ENCODE results near the gene ASB15. TPM values are rescaled to one million over a fixed set of nuclear protein-coding genes. Genes with fewer than 3 reads are reported as not detected.
"Not testable (repeated sequence)": the region's sequence is repeated elsewhere in the genome, so short reads cannot be mapped to it uniquely, and the experiment has no call there.

The ASB15 gene
- polyA plus RNA-seq (2011; rRNA removed): not detected in 2 replicates
- not detected in 2 replicates for polyA plus RNA-seq (2012; cell fraction: cytosol; rRNA removed)
- not detected in 2 replicates for polyA plus RNA-seq (2012; cell fraction: nucleus; rRNA removed)
- polyA plus RNA-seq (2017; fragmentation: RNase III; extraction: RNeasy Plus Mini Kit Qiagen cat#74134 plus additional on column Dnase treatment): not detected in 3 replicates
- polyA minus RNA-seq (2011; rRNA and poly(A)+ RNA removed): not detected in 2 replicates

DNA sequence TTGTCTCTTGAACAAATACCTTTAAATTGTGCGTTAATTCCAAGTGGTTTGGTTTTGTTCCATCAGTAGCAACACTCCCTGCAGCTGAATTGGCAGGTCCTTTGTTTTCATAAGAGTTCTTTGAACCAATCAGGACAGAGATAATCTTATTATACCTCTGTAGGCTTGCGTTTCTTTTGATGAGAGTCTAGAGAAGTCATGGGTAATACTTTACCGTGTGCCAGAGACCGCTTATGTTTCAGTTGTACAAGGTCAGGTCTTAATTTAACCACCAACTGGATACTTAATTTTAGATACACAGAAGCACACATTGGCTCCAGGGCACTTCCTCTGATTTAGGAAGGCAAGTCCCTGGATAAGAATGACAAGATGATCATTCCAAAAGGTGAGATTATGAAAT lies at the start of gene ASB15:
TSS of gene ASB15 (plus strand) at position 292 of the 400 bp plus-strand sequence. CDS start 12,682 bp downstream, outside the sequence.
- no peak for TF ChIP-seq MYC (IDR thresholded peaks at IDR 0.05; ENCODE audit: borderline replicate concordance, low read length)
- no peak for TF ChIP-seq ESRRA (IDR thresholded peaks at IDR 0.05; ENCODE audit: borderline replicate concordance, low read length)
- no peak for TF ChIP-seq RNF2 (IDR thresholded peaks at IDR 0.05; ENCODE audit: borderline replicate concordance, low read depth)
- TF ChIP-seq FOSB (CRISPR knock-in tag; IDR thresholded peaks at IDR 0.05): no peak
- TF ChIP-seq, protein P1, sequence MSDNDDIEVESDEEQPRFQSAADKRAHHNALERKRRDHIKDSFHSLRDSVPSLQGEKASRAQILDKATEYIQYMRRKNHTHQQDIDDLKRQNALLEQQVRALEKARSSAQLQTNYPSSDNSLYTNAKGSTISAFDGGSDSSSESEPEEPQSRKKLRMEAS (IDR thresholded peaks at IDR 0.05): no peak
- TF ChIP-seq JUN (IDR thresholded peaks at IDR 0.05): no peak
- TF ChIP-seq, protein P2, sequence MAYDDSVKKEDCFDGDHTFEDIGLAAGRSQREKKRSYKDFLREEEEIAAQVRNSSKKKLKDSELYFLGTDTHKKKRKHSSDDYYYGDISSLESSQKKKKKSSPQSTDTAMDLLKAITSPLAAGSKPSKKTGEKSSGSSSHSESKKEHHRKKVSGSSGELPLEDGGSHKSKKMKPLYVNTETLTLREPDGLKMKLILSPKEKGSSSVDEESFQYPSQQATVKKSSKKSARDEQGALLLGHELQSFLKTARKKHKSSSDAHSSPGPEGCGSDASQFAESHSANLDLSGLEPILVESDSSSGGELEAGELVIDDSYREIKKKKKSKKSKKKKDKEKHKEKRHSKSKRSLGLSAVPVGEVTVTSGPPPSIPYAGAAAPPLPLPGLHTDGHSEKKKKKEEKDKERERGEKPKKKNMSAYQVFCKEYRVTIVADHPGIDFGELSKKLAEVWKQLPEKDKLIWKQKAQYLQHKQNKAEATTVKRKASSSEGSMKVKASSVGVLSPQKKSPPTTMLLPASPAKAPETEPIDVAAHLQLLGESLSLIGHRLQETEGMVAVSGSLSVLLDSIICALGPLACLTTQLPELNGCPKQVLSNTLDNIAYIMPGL (CRISPR knock-in tag; IDR thresholded peaks at IDR 0.05; ENCODE audit: borderline replicate concordance): no peak
- no peak for TF ChIP-seq TFCP2L1 (CRISPR knock-in tag; IDR thresholded peaks at IDR 0.05)
- no peak for TF ChIP-seq KDM1A (IDR thresholded peaks at IDR 0.05; ENCODE audit: low read depth)
- no peak for TF ChIP-seq NR3C1 (IDR thresholded peaks at IDR 0.05)
- TF ChIP-seq FOSL2 (IDR thresholded peaks at IDR 0.05): no peak
- TF ChIP-seq FOSL2 (CRISPR knock-in tag; IDR thresholded peaks at IDR 0.05): no peak
- TF ChIP-seq RAD21 (conservative IDR thresholded peaks at IDR 0.05 in 1 of 2, IDR thresholded peaks at IDR 0.05 in 1 of 2): no peak
- TF ChIP-seq ZNF302 (CRISPR knock-in tag; IDR thresholded peaks at IDR 0.05): no peak
- TF ChIP-seq PHF8 (IDR thresholded peaks at IDR 0.05; ENCODE audit: borderline replicate concordance, low read depth): no peak
- WGBS (ENCODE audit: missing lambda C conversion rate): 72% methylated on average over 4 of the region's 4 CpGs
- ATAC-seq: no peak
- Histone ChIP-seq H3K4me3 (no peak within 1 kb of the TSS), H3K4me2 (no peak within 1 kb of the TSS), H3K9me3 (no peaks in the 10 kb centered on the region), H3K27ac (no peak within 1 kb of the TSS), H3K4me1 (no peaks in the 10 kb centered on the region)
- no peak for FAIRE-seq
- POLR2A ChIA-PET: no interaction called here
- CTCF ChIA-PET: interaction anchor here (1.2 to 1.7 kb wide), 2 partner anchors 14 to 264 kb away, joined by 3 read pairs; no protein-coding TSS in a partner anchor
- no peak for DNase-seq (ENCODE audit: low read depth in 1 of 2, low spot score in 1 of 2)

DNA sequence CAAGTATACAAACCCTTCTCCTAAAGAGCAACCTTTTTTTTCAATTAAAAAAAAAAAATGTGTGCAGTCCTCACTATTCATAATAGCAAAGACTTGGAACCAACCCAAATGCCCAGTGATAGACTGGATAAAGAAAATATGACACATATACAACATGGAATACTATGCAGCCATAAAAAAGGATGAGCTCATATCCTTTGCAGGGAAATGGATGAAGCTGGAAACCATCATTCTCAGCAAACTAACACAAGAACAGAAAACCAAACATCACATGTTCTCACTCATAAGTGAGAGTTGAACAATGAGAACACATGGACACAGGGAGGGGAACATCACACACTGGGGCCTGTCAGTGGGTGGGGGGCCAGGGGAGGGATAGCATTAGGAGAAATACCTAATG lies 49.5 kb upstream of the ASB15 start:
- FAIRE-seq; H3K27ac ChIP-seq; H3K4me3 ChIP-seq; H3K4me2 ChIP-seq; H3K9me3 ChIP-seq; DNase-seq (ENCODE audit: low read depth in 1 of 2, low spot score in 1 of 2); H3K4me1 ChIP-seq; ATAC-seq; POLR2A ChIA-PET: not testable (repeated sequence)
- CTCF ChIA-PET: interaction anchor here (1.0 kb wide), 1 partner anchor 313 kb away, joined by 3 read pairs; no protein-coding TSS in a partner anchor

DNA sequence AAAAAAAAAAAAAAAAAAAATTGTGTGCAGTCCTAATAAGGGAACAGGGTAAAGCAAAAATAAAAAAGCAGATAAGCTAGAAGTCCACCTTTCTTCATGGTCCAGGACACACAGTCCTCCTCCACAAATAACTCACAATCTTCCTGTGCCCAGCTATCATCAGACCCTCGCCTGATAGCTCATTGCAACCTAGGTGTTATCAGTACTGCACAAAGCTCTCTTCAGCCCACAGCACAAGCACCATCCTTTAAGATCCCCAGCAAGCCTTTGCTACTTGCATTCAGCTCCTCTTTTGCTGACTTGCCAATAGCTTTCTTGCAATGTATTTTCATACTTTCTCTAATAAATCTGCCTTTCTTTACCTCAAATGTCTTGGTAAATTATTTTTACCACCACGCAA lies 49.0 kb upstream of the ASB15 start:
- WGBS (ENCODE audit: missing lambda C conversion rate): 90% methylated on average over 2 of the region's 2 CpGs
- no peak overlapping the region for H3K4me3 ChIP-seq
- DNase-seq (ENCODE audit: low read depth in 1 of 2, low spot score in 1 of 2) (no peak), ATAC-seq (no peak), FAIRE-seq (no peak)
- ChIA-PET POLR2A (no interaction called here), CTCF (interaction anchor here (1.0 kb wide), 1 partner anchor 312 kb away, joined by 3 read pairs; no protein-coding TSS in a partner anchor)
- no peaks in the 10 kb centered on the region for H3K9me3 ChIP-seq
- no peak overlapping the region for H3K27ac ChIP-seq
- no peak overlapping the region for H3K4me2 ChIP-seq
- H3K4me1 ChIP-seq: peaks cover 4% of the 10 kb centered on the region; the same call in 1 of the 3 replicates
- TF ChIP-seq, protein P3, sequence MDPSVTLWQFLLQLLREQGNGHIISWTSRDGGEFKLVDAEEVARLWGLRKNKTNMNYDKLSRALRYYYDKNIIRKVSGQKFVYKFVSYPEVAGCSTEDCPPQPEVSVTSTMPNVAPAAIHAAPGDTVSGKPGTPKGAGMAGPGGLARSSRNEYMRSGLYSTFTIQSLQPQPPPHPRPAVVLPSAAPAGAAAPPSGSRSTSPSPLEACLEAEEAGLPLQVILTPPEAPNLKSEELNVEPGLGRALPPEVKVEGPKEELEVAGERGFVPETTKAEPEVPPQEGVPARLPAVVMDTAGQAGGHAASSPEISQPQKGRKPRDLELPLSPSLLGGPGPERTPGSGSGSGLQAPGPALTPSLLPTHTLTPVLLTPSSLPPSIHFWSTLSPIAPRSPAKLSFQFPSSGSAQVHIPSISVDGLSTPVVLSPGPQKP (IDR thresholded peaks at IDR 0.05; ENCODE audit: low read depth, low read length): no peak
- TF ChIP-seq, protein P4, sequence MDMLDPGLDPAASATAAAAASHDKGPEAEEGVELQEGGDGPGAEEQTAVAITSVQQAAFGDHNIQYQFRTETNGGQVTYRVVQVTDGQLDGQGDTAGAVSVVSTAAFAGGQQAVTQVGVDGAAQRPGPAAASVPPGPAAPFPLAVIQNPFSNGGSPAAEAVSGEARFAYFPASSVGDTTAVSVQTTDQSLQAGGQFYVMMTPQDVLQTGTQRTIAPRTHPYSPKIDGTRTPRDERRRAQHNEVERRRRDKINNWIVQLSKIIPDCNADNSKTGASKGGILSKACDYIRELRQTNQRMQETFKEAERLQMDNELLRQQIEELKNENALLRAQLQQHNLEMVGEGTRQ (IDR thresholded peaks at IDR 0.05): no peak
- TF ChIP-seq, protein P2 (CRISPR knock-in tag; IDR thresholded peaks at IDR 0.05; ENCODE audit: borderline replicate concordance): no peak
- no peak for TF ChIP-seq TFCP2L1 (CRISPR knock-in tag; IDR thresholded peaks at IDR 0.05)
- no peak for TF ChIP-seq CBX2 (IDR thresholded peaks at IDR 0.05; ENCODE audit: borderline replicate concordance, low read depth)
- TF ChIP-seq, protein P5, sequence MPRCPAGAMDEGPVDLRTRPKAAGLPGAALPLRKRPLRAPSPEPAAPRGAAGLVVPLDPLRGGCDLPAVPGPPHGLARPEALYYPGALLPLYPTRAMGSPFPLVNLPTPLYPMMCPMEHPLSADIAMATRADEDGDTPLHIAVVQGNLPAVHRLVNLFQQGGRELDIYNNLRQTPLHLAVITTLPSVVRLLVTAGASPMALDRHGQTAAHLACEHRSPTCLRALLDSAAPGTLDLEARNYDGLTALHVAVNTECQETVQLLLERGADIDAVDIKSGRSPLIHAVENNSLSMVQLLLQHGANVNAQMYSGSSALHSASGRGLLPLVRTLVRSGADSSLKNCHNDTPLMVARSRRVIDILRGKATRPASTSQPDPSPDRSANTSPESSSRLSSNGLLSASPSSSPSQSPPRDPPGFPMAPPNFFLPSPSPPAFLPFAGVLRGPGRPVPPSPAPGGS (IDR thresholded peaks at IDR 0.05): no peak
- no peak for TF ChIP-seq HOXB13 (CRISPR knock-in tag; IDR thresholded peaks at IDR 0.05; ENCODE audit: low read depth)
- no peak for TF ChIP-seq RARB (CRISPR knock-in tag; IDR thresholded peaks at IDR 0.05)
- TF ChIP-seq CHD4 (IDR thresholded peaks at IDR 0.05; ENCODE audit: borderline replicate concordance): no peak
- TF ChIP-seq RNF2 (IDR thresholded peaks at IDR 0.05; ENCODE audit: borderline replicate concordance, low read depth): no peak
- no peak for TF ChIP-seq SMC3 (IDR thresholded peaks at IDR 0.05)
- no peak for TF ChIP-seq ZSCAN20 (CRISPR knock-in tag; IDR thresholded peaks at IDR 0.05)
- TF ChIP-seq KDM1A (IDR thresholded peaks at IDR 0.05; ENCODE audit: low read depth): no peak
- TF ChIP-seq RFX5 (IDR thresholded peaks at IDR 0.05): no peak
- TF ChIP-seq POLR2A (IDR thresholded peaks at IDR 0.05; ENCODE audit: low read length): no peak
- no peak for TF ChIP-seq JUN (IDR thresholded peaks at IDR 0.05)
- no peak for TF ChIP-seq EP300 (IDR thresholded peaks at IDR 0.05)

All from A549 (cell line).